ENCODE results near the gene TMEM42. TPM values are rescaled to one million over a fixed set of nuclear protein-coding genes. Genes with fewer than 3 reads are reported as not detected.

The TMEM42 gene
- total RNA-seq, 1 experiment from 2014 or later = 11.8 TPM

DNA sequence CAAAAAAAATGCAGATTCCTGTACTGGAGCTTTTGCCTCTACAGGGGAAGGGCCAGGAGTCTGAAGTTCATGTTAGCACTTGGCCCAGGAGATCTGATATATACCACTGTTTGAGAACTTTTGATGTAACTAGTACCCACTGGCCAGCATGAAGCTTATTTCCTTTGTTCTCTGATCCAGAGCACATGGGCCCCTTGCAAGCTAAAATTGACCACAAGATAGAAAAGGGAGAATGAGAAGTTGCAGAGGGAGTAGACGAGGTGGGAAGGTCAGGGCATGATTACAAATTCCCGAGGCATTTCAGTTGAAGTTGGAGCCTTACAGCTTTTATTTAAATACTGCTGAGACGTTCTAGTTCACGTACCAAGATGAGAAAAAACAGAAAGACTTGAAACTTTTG is 40.9 kb downstream of the TMEM42 start:
- TF ChIP-seq, protein P1, sequence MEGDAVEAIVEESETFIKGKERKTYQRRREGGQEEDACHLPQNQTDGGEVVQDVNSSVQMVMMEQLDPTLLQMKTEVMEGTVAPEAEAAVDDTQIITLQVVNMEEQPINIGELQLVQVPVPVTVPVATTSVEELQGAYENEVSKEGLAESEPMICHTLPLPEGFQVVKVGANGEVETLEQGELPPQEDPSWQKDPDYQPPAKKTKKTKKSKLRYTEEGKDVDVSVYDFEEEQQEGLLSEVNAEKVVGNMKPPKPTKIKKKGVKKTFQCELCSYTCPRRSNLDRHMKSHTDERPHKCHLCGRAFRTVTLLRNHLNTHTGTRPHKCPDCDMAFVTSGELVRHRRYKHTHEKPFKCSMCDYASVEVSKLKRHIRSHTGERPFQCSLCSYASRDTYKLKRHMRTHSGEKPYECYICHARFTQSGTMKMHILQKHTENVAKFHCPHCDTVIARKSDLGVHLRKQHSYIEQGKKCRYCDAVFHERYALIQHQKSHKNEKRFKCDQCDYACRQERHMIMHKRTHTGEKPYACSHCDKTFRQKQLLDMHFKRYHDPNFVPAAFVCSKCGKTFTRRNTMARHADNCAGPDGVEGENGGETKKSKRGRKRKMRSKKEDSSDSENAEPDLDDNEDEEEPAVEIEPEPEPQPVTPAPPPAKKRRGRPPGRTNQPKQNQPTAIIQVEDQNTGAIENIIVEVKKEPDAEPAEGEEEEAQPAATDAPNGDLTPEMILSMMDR (conservative IDR thresholded peaks at IDR 0.05) = no peak
- Mint-ChIP-seq H3K4me3 (no peak overlapping the region), H3K9me3 (no peaks in the 10 kb centered on the region), H3K27ac (no peak overlapping the region), H3K27me3 (ENCODE audit: low read depth) (peaks cover 5% of the 10 kb centered on the region), H3K4me1 (peaks cover 24 to 25% of the 10 kb centered on the region in 2 experiments), H3K36me3 (ENCODE audit: insufficient read depth in 1 of 3, low read depth in 3 of 3) (no peaks in the 10 kb centered on the region)
- no peak overlapping the region for H4K5ac ChIP-seq (ENCODE audit: insufficient read length, low read depth, low read length)
- H2AK5ac ChIP-seq (ENCODE audit: insufficient read length, low read length) = no peak overlapping the region
- H4K8ac ChIP-seq (replicated peaks; ENCODE audit: insufficient read length, low read depth, low read length) = no peak overlapping the region
- no peak overlapping the region for H3K56ac ChIP-seq (ENCODE audit: insufficient read length, low read depth, low read length)
- no peak overlapping the region for H3K18ac ChIP-seq (ENCODE audit: insufficient read length, low read depth, low read length)
- H3K23ac ChIP-seq (ENCODE audit: insufficient read length, low read depth, low read length) = no peak overlapping the region
- H3K27me3 ChIP-seq (ENCODE audit: insufficient read depth, low read length) = no peaks in the 10 kb centered on the region
- no peak overlapping the region for H3K4ac ChIP-seq (ENCODE audit: low read depth, low read length)
- H2BK5ac ChIP-seq (ENCODE audit: insufficient read length, low read length) = no peak overlapping the region
- H2BK20ac ChIP-seq (ENCODE audit: low read depth, low read length, poor library complexity, severe bottlenecking) = no peak overlapping the region
- H3T11ph ChIP-seq (ENCODE audit: low read length) = no peak overlapping the region
- no CpG with 5 or more reads among the region's 4 CpGs for WGBS (ENCODE audit: extremely low coverage, insufficient read length, low lambda C conversion rate)
- H2BK120ac ChIP-seq (ENCODE audit: low read depth, low read length, poor library complexity, severe bottlenecking) = no peak overlapping the region
- H2BK12ac ChIP-seq (ENCODE audit: insufficient read length, low read depth, low read length) = no peak overlapping the region
- H3K23me2 ChIP-seq (ENCODE audit: insufficient read length, low read depth, low read length, poor library complexity, severe bottlenecking) = no peaks in the 10 kb centered on the region
- H3K9me3 ChIP-seq (ENCODE audit: control insufficient read depth, low read depth, low read length) = peaks cover 7% of the 10 kb centered on the region
- H3K79me1 ChIP-seq (ENCODE audit: insufficient read depth, low read depth, low read length, poor library complexity, severe bottlenecking) = no peaks in the 10 kb centered on the region
- no peaks in the 10 kb centered on the region for H4K20me1 ChIP-seq (ENCODE audit: control insufficient read depth, insufficient read depth, insufficient read length)
- H3K4me2 ChIP-seq (ENCODE audit: insufficient read depth, insufficient read length, low read length) = no peak overlapping the region
- H3K14ac ChIP-seq (ENCODE audit: insufficient read depth, low read length) = no peak overlapping the region
- H3K79me2 ChIP-seq (ENCODE audit: insufficient read depth, low read length) = no peaks in the 10 kb centered on the region
- no peak overlapping the region for H2AFZ ChIP-seq (ENCODE audit: low read length)
- no peak overlapping the region for H3K27ac ChIP-seq (ENCODE audit: insufficient read length, low read depth, low read length)
- H4K91ac ChIP-seq (ENCODE audit: insufficient read length, low read depth, low read length) = no peak overlapping the region
- no peak overlapping the region for H2BK15ac ChIP-seq (ENCODE audit: low read depth, low read length)
- no peaks in the 10 kb centered on the region for H3K4me1 ChIP-seq (ENCODE audit: insufficient read depth, low read length)
- DNase-seq = no peak
- H3K9ac ChIP-seq (ENCODE audit: extremely low read depth, insufficient read length, low read length) = no peak overlapping the region
